ENCODE results near the gene ITLN1. TPM values are rescaled to one million over a fixed set of nuclear protein-coding genes. Genes with fewer than 3 reads are reported as not detected.
"Not testable (repeated sequence)": the region's sequence is repeated elsewhere in the genome, so short reads cannot be mapped to it uniquely, and the experiment has no call there.

The ITLN1 gene
- total RNA-seq, 2 experiments from 2014 or later = not detected

DNA sequence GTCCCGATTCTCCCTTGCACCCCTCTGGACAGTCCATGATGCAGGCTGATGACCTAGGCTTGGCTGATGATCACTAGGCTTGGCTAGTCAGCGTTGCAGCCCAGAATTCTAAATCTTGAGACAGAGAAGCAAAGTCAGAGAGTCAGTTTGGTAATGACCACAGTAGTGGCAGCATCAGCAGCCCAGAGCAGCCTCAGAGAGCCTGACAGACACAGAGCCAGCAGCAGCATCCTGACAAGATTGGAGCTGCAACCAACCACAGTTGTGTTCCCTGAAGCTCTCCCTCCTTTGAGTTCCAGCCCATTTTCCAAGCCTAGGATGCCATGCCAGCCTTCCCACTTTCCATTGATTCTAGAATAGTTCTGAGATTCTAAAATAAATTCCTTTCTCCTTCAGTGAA lies 16.8 kb upstream of the ITLN1 start:
- ATAC-seq (no peak), DNase-seq (no peak)
- peaks cover 26% of the 10 kb centered on the region for H3K27me3 Mint-ChIP-seq
- H3K36me3 Mint-ChIP-seq = no peaks in the 10 kb centered on the region
- no peaks in the 10 kb centered on the region for H3K4me1 Mint-ChIP-seq
- no peaks in the 10 kb centered on the region for H3K9me3 Mint-ChIP-seq (ENCODE audit: low read depth)
- no peak overlapping the region for H3K27ac Mint-ChIP-seq
- H3K4me3 Mint-ChIP-seq = no peak overlapping the region
- CTCF ChIA-PET = interaction anchor here (1.1 kb wide), 1 partner anchor 10 kb away, joined by 3 read pairs; no protein-coding TSS in a partner anchor

GRCh38 chr1:160900683-160901082 lies 15.7 kb upstream of the ITLN1 start:
- ATAC-seq; H3K4me1 Mint-ChIP-seq; H3K9me3 Mint-ChIP-seq (ENCODE audit: low read depth); H3K4me3 Mint-ChIP-seq; H3K36me3 Mint-ChIP-seq; H3K27ac Mint-ChIP-seq; CTCF ChIA-PET; DNase-seq: not testable (repeated sequence)
- H3K27me3 Mint-ChIP-seq = peaks cover 32% of the 10 kb centered on the region

DNA sequence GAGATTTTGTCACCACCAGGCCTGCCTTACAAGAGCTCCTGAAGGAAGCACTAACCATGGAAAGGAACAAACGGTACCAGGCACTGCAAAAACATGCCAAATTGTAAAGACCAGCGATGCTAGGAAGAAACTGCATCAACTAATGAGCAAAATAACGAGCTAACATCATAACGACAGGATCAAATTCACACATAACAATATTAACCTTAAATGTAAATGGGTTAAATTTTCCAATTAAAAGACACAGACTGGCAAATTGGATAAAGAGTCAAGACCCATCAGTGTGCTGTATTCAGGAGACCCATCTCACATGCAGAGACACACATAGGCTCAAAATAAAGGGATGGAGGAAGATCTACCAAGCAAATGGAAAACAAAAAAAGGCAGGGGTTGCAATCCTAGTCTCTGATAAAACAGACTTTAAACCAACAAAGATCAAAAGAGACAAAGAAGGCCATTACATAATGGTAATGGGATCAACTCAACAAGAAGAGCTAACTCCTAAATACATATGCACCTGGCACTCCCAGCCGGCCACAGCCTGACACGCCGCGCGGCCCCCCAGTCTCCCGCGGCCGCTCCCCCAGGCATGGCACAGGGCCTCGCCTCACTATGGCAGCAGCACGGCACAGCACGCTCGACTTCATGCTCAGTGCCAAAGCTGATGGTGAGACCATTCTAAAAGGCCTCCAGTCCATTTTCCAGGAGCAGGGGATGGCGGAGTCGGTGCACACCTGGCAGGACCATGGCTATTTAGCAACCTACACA lies 9.6 kb upstream of the ITLN1 start:
- CTCF ChIA-PET = interaction anchor here (1.4 kb wide), 1 partner anchor 58 kb away, joined by 4 read pairs; no protein-coding TSS in a partner anchor
- not testable (repeated sequence) for H3K36me3 Mint-ChIP-seq; H3K4me1 Mint-ChIP-seq; ATAC-seq; H3K27ac Mint-ChIP-seq; H3K9me3 Mint-ChIP-seq (ENCODE audit: low read depth); H3K4me3 Mint-ChIP-seq; DNase-seq
- H3K27me3 Mint-ChIP-seq = peaks cover 43% of the 10 kb centered on the region

GRCh38 chr1:160891474-160891873 lies 6.5 kb upstream of the ITLN1 start:
- DNase-seq = no peak
- H3K4me3 Mint-ChIP-seq = no peak overlapping the region
- H3K27me3 Mint-ChIP-seq = peaks cover 21% of the 10 kb centered on the region
- no peak overlapping the region for H3K27ac Mint-ChIP-seq
- CTCF ChIA-PET = no interaction called here
- H3K36me3 Mint-ChIP-seq = peaks cover 1% of the 10 kb centered on the region
- H3K4me1 Mint-ChIP-seq = no peaks in the 10 kb centered on the region
- no peak for ATAC-seq
- no peaks in the 10 kb centered on the region for H3K9me3 Mint-ChIP-seq (ENCODE audit: low read depth)

DNA sequence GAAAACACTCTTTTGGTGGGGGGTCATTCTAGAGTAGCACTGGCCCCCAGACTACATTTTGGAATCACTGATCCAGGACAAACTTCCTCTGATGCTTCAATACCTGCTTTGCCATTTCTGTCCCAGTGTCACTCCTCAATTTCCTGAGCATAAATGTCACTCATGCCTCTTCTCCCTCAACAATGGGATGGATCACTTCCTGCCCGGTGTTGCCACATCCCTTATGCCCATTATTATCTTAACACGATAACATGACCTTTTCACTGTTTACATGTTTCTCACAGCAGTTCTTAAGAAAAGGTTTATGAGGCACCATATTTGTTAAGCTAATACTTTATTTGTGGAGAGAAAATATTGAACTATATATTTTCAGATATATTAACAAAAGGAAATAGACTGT lies 3.9 kb upstream of the ITLN1 start:
- H3K36me3 Mint-ChIP-seq = peaks cover 1% of the 10 kb centered on the region
- CTCF ChIA-PET = interaction anchor here (1.2 to 1.5 kb wide), 3 partner anchors 11 to 214 kb away, joined by 3 to 5 read pairs (median 4); no protein-coding TSS in a partner anchor

GRCh38 chr1:160887071-160887470 lies 2.1 kb upstream of the ITLN1 start:
- Mint-ChIP-seq H3K36me3 (peaks cover 1% of the 10 kb centered on the region), H3K9me3 (ENCODE audit: low read depth) (no peaks in the 10 kb centered on the region), H3K27me3 (peaks cover 11% of the 10 kb centered on the region), H3K4me3 (no peak overlapping the region), H3K27ac (no peak overlapping the region), H3K4me1 (peaks cover 9% of the 10 kb centered on the region)
- no peak for DNase-seq
- CTCF ChIA-PET = no interaction called here
- no peak for ATAC-seq

More for the DNA sequence above, 3.9 kb upstream of the ITLN1 start:
- ATAC-seq (no peak), DNase-seq (no peak)
- Mint-ChIP-seq H3K4me1 (peaks cover 9% of the 10 kb centered on the region), H3K4me3 (no peak overlapping the region), H3K27ac (no peak overlapping the region), H3K9me3 (ENCODE audit: low read depth) (no peaks in the 10 kb centered on the region), H3K27me3 (peaks cover 17% of the 10 kb centered on the region)

- CTCF ChIA-PET = interaction anchor here (0.6 to 1.9 kb wide), 11 partner anchors 15 to 160 kb away, joined by 3 to 8 read pairs (median 3); partner anchors contain the start of genes CD244 and ITLN2
Measured at GRCh38 chr1:160884579-160884978, 401 bp downstream of the ITLN1 start.

DNA sequence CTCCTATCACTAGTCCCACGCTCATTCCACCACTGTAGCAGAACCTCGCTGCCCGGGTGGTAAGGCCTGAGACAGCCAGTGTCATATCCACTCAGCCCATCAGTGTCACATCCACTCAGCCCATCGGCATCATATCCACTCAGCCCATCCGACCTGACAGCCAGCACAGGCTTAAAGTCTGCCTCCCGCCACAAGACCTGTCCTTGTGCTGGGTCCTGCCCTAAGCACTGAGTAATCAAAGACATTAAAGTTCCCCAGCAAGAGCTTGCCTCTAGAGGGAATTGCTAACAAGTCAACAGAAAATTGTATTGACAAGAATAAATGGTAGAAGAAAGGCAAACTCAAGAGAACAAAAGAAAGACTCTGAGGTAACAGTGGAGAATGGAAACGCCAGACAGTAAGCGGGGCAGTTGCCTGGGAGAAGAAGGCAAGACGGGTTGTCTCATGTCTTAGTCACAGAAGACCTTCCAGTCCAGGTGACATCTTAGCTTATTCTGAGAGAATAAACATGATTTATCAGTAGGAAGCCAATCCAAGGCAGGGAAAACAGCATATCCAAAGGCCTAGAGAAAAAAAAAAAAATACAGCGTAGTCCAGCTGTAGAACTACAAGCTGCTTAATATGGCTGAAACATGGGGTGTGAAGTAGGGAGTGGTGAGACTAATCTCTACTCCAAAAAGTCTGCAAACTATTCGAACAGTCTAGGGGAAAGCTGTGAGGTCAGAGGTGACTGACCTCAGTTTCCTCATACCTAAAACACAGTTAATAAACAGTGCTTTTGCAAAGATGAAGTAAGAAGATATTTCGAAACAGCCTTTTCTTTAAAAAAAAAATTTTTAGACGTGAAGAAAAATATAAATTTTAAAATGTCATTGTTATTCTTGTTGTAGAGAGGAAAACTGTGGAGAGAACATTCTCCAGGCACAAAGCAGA lies 1.1 kb downstream of the ITLN1 start:
- ATAC-seq (no peak), DNase-seq (no peak)
- Mint-ChIP-seq H3K36me3 (no peaks in the 10 kb centered on the region), H3K4me3 (no peak overlapping the region), H3K27me3 (no peaks in the 10 kb centered on the region), H3K4me1 (peaks cover 16% of the 10 kb centered on the region), H3K27ac (no peak overlapping the region), H3K9me3 (ENCODE audit: low read depth) (no peaks in the 10 kb centered on the region)
- CTCF ChIA-PET = interaction anchor here (0.9 to 1.9 kb wide), 9 partner anchors 14 to 106 kb away, joined by 3 to 11 read pairs (median 4); partner anchors contain the start of gene CD244

More at GRCh38 chr1:160884579-160884978, 401 bp downstream of the ITLN1 start:
- Mint-ChIP-seq H3K4me3 (no peak overlapping the region), H3K4me1 (peaks cover 9% of the 10 kb centered on the region), H3K9me3 (ENCODE audit: low read depth) (no peaks in the 10 kb centered on the region), H3K27ac (no peak overlapping the region), H3K27me3 (no peaks in the 10 kb centered on the region), H3K36me3 (no peaks in the 10 kb centered on the region)
- no peak for ATAC-seq
- DNase-seq = no peak

- Mint-ChIP-seq H3K4me3 (no peak overlapping the region), H3K4me1 (peaks cover 21% of the 10 kb centered on the region), H3K9me3 (ENCODE audit: low read depth) (no peaks in the 10 kb centered on the region), H3K36me3 (no peaks in the 10 kb centered on the region), H3K27me3 (no peaks in the 10 kb centered on the region), H3K27ac (no peak overlapping the region)
- no peak for ATAC-seq
- CTCF ChIA-PET = interaction anchor here (0.6 to 1.9 kb wide), 6 partner anchors 25 to 144 kb away, joined by 3 to 11 read pairs (median 3); no protein-coding TSS in a partner anchor
- no peak for DNase-seq
Measured at GRCh38 chr1:160882582-160882981, 2.4 kb downstream of the ITLN1 start.

GRCh38 chr1:160881264-160881663 lies 3.7 kb downstream of the ITLN1 start:
- CTCF ChIA-PET = interaction anchor here (1.4 to 5.3 kb wide), 3 partner anchors 44 to 107 kb away, joined by 4 to 86 read pairs (median 13); no protein-coding TSS in a partner anchor
- not testable (repeated sequence) for ATAC-seq; H3K27me3 Mint-ChIP-seq; H3K36me3 Mint-ChIP-seq; H3K27ac Mint-ChIP-seq; H3K4me3 Mint-ChIP-seq; DNase-seq; H3K9me3 Mint-ChIP-seq (ENCODE audit: low read depth)
- peaks cover 29% of the 10 kb centered on the region for H3K4me1 Mint-ChIP-seq

DNA sequence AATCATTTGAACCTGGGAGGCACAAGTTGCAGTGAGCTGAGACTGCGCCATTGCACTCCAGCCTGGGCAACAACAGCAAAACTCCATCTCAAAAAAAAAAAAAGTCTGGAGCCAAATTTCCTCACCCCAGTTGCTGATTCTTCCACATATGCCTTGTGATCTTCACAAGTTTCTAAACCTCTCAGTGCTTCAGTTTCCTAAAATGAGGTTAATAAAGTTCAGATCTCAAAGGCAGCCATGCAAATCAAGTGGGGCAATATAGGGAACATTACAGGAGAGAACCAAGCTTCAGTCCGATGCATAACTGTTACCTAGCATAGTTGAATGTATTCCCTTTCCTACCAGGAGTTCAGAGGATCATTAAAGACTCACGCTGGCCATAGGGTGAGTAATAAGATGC lies 4.8 kb downstream of the ITLN1 start:
- Mint-ChIP-seq H3K36me3 (no peaks in the 10 kb centered on the region), H3K4me1 (peaks cover 28% of the 10 kb centered on the region), H3K27me3 (no peaks in the 10 kb centered on the region), H3K9me3 (ENCODE audit: low read depth) (no peaks in the 10 kb centered on the region), H3K27ac (no peak overlapping the region), H3K4me3 (no peak overlapping the region)
- CTCF ChIA-PET = interaction anchor here (1.3 to 5.3 kb wide), 4 partner anchors 43 to 108 kb away, joined by 3 to 86 read pairs (median 8); no protein-coding TSS in a partner anchor
- no peak for DNase-seq
- ATAC-seq = no peak

GRCh38 chr1:160879056-160879455 lies 5.9 kb downstream of the ITLN1 start:
- H3K4me3 Mint-ChIP-seq = no peak overlapping the region
- H3K4me1 Mint-ChIP-seq = peaks cover 26% of the 10 kb centered on the region
- CTCF ChIA-PET = interaction anchor here (0.7 to 5.3 kb wide), 5 partner anchors 42 to 75 kb away, joined by 3 to 86 read pairs (median 4); partner anchors contain the start of gene ITLN2
- ATAC-seq = peak; percentile 71
- H3K36me3 Mint-ChIP-seq = no peaks in the 10 kb centered on the region
- DNase-seq = peak; percentile 70
- no peaks in the 10 kb centered on the region for H3K27me3 Mint-ChIP-seq
- no peaks in the 10 kb centered on the region for H3K9me3 Mint-ChIP-seq (ENCODE audit: low read depth)
- peak overlapping the region; percentile 27 for H3K27ac Mint-ChIP-seq

DNA sequence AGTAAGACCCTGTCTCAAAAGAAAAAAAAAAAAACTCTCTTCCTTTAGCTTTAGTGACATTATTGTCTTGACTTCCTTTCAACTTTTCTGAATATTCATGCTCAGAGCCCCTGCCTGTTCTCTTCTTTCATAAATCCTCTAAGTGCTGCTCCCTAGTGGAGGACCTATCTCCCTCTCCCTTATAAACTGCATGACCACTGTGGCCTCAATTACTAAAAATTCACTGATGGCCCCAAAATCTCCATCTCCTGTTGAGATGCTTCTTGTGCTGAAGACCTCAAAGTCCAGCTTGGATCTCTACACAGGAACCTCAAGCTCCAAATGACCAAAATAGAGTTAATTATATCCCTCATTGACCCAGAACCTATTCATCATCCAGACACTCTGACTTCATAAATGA lies 7.8 kb downstream of the ITLN1 start:
- Mint-ChIP-seq H3K27me3 (no peaks in the 10 kb centered on the region), H3K4me1 (peaks cover 26% of the 10 kb centered on the region), H3K36me3 (no peaks in the 10 kb centered on the region), H3K27ac (peak overlapping the region; percentile 45), H3K4me3 (no peak overlapping the region), H3K9me3 (ENCODE audit: low read depth) (no peaks in the 10 kb centered on the region)
- ATAC-seq (peak; percentile 76), DNase-seq (no peak)
- CTCF ChIA-PET = interaction anchor here (0.9 to 5.3 kb wide), 21 partner anchors 9 to 152 kb away, joined by 3 to 86 read pairs (median 5); partner anchors contain the start of genes CD244 and ITLN2
